GM06990 (cell line): Measurements from ENCODE around the gene KDM1B.

ENCODE experiments used
- DNase-seq: peaks from one replicate; pipeline ENCODE4 v3.0.0-alpha.2; 2011; ENCODE audit not compliant: insufficient read length; ENCODE audit errors: extremely low read depth
- H3K27me3 ChIP-seq: replicated peaks from 2 replicates; pipeline ENCODE4 v1.6.0; 2011; ENCODE audit warnings: low read length; ENCODE audit not compliant: control insufficient read depth, insufficient read depth
- H3K36me3 ChIP-seq: 2 replicates; pipeline ENCODE4 v1.5.1; 2011; ENCODE audit warnings: low read length; ENCODE audit not compliant: control insufficient read depth, insufficient read depth
- H3K4me3 ChIP-seq: replicated peaks from 2 replicates; pipeline ENCODE4 v1.5.1; 2011; ENCODE audit warnings: low read depth, mild to moderate bottlenecking, control low read depth, low read length
- CTCF ChIP-seq: IDR thresholded peaks from 2 replicates; pipeline ENCODE4 v1.5.1; 2011; ENCODE audit warnings: low read length, control low read depth, mild to moderate bottlenecking, inconsistent platforms; ENCODE audit not compliant: insufficient read depth, poor library complexity, severe bottlenecking

KDM1B gene

GRCh38 chr6:18237167-18237566 is 81.9 kb downstream of the KDM1B start:
- no peak for DNase-seq
- Histone ChIP-seq H3K36me3 (no peaks in the 10 kb centered on the region; the same call in 1 of the 2 replicates), H3K27me3 (no peaks in the 10 kb centered on the region), H3K4me3 (no peak overlapping the region)
- TF ChIP-seq CTCF = no peak

DNA sequence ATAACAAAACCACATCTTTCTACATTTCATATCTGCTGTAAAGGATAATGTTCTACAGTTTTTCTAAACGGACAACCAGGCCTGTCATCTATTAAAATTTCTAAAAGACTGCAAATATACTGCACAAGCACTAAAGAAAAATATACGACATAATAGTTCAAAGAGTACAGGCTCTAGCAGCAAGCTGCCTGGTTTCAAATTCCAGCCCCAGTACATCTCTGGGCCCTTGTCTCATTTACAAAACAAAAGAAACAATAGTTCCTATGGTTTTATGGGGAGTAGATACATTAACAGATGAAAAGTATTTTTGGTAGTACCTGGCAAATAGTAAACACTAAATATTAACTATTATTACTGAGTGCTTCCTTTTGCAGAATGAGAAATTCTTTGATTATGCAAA is 85.0 kb downstream of the KDM1B start:
- Histone ChIP-seq H3K36me3 (peaks cover 5% of the 10 kb centered on the region; the same call in 1 of the 2 replicates), H3K4me3 (no peak overlapping the region), H3K27me3 (no peaks in the 10 kb centered on the region)
- DNase-seq = no peak
- no peak for TF ChIP-seq CTCF

GRCh38 chr6:18241208-18242038 is 86.2 kb downstream of the KDM1B start:
- no peaks in the 10 kb centered on the region for H3K27me3 ChIP-seq
- no peak for TF ChIP-seq CTCF
- H3K4me3 ChIP-seq = no peak overlapping the region
- H3K36me3 ChIP-seq = peaks cover 8% of the 10 kb centered on the region; the same call in 1 of the 2 replicates
- no peak for DNase-seq

DNA sequence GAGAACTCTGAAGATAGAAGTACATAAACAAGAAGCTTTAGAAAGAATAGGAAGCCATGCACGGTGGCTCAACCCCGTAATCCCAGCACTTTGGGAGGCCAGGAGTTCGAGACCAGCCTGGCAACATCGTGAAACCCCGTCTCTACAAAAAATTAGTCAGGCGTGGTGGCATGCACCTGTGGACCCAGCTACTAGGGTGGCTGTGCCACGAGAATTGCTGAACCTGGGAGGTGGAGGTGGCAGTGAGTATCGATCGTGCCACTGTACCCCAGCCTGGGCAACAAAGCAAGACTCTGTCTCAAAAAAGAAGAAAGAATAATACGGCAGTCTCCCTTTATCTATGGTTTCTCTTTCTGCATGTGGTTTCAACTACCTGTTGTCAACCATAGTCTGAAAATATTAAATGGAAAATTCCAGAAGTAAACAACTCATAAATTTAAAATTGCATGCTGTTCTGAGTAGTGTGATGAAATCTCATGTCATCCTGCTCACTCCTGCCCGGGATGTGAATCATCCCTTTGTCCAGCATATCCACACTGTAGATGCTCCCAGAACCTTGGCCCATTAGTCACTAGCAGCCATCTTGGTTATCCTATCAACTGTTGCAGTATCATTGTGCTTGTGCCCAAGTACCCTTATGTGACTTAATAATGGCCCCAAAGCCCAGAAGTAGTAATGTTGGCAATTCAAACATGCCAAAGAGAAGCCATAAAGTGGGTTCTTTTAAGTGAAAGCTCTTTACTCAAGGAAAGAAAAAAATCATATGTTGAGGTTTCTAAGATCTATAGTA is 87.0 kb downstream of the KDM1B start:
- Histone ChIP-seq H3K4me3 (no peak overlapping the region), H3K36me3 (peaks cover 8% of the 10 kb centered on the region; the same call in 1 of the 2 replicates), H3K27me3 (no peaks in the 10 kb centered on the region)
- no peak for TF ChIP-seq CTCF
- no peak for DNase-seq

- TF ChIP-seq CTCF = no peak
- H3K27me3 ChIP-seq = no peaks in the 10 kb centered on the region
- no peak overlapping the region for H3K4me3 ChIP-seq
- H3K36me3 ChIP-seq = peaks cover 8% of the 10 kb centered on the region; the same call in 1 of the 2 replicates
- DNase-seq = no peak
Measured at GRCh38 chr6:18243302-18243893, 88.2 kb downstream of the KDM1B start.
